NCI-H510A treated with DMSO at 0.1 percent for 48 hours (cell line): ENCODE results near the gene ICE1.

Experiments used
- DNase-seq: peaks from one replicate; lab custom pipeline; 2025; lab: John Stamatoyannopoulos, UW

The ICE1 gene

GRCh38 chr5:5533927-5534326 is 111.5 kb downstream of the ICE1 start:
- peak; percentile 59 for DNase-seq

GRCh38 chr5:5534333-5534732 is 111.9 kb downstream of the ICE1 start:
- DNase-seq: no peak

- no peak for DNase-seq
These were observed 114.4 kb downstream of the ICE1 start for GRCh38 chr5:5536871-5537270.

- DNase-seq: no peak
These were observed 114.9 kb downstream of the ICE1 start for GRCh38 chr5:5537426-5537825.

GRCh38 chr5:5539590-5539989 is 117.1 kb downstream of the ICE1 start:
- DNase-seq: no peak
